ENCODE measurements around the gene KIF18B. TPM values are rescaled to one million over a fixed set of nuclear protein-coding genes. Genes with fewer than 3 reads are reported as not detected.

Gene KIF18B
- total and polyA plus RNA-seq, 2 of the 13 experiments (the other 11 are each of a cell fraction or from before 2014, with no cell fraction given), result 15.2 to 15.3 TPM

DNA sequence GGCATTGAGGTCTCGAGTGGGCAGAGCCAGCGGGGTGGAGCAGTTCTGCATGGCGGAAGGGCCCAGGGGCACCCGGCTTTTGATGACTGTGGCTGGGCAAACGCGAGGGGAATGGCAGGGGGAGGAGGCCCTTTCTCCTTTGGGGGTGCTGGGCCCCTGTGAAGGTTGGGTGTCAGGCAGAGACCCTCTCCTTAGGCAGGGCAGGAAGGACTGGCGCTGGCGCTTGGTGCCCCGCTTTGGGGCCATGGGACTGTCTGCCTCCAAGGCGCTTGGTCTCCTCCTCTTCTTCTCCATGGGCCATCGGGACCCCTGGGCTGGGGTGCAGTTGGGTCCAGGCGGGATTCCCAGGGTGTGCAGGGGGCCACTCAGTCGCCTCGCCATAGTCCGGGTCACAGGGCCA is 19.4 kb downstream of the KIF18B start (continued):
- TF ChIP-seq, protein P1, sequence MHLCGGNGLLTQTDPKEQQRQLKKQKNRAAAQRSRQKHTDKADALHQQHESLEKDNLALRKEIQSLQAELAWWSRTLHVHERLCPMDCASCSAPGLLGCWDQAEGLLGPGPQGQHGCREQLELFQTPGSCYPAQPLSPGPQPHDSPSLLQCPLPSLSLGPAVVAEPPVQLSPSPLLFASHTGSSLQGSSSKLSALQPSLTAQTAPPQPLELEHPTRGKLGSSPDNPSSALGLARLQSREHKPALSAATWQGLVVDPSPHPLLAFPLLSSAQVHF (CRISPR knock-in tag; IDR thresholded peaks at IDR 0.05), result no peak
- no peak for TF ChIP-seq ZNF296 (CRISPR knock-in tag; conservative IDR thresholded peaks at IDR 0.05)
- no peak for TF ChIP-seq NFKB2 (CRISPR knock-in tag; IDR thresholded peaks at IDR 0.05; ENCODE audit: borderline replicate concordance)
- TF ChIP-seq TBP (CRISPR knock-in tag; IDR thresholded peaks at IDR 0.05), result no peak
- no peak for TF ChIP-seq ZSCAN31 (CRISPR knock-in tag; IDR thresholded peaks at IDR 0.05; ENCODE audit: low read depth)
- TF ChIP-seq TAF1 (CRISPR knock-in tag; IDR thresholded peaks at IDR 0.05), result no peak

DNA sequence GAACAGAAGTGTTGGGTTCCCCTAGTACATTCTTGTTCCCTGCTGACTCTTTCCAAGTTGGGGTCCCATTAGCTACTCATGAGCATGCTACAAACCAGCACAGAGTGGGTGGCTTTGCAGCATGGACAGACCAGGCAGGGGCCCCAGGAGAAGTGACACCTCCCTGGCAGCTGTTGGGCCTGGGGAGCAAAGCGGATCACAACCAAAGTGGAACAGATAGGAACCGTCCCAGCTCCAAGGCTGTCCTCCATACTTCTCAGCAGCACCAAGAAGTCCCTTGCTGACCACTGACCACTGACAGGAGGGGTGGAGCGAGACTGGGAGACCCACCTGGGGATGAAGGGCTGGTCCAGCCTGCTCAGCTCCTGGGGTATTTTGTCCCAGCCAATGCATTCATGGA is 19.9 kb downstream of the KIF18B start:
- peaks cover 2 to 6% of the 10 kb centered on the region in 2 experiments; a peak in 3 of 5 replicates for H3K27me3 ChIP-seq (ENCODE audit: control insufficient read depth in 1 of 2, insufficient read depth in 2 of 2, low read length in 2 of 2)
- H3K79me2 ChIP-seq (ENCODE audit: insufficient read depth, low read length), result no peaks in the 10 kb centered on the region
- FAIRE-seq (no peak), ATAC-seq (no peak), DNase-seq (ENCODE audit: low spot score) (no peak)
- no peak overlapping the region for H2AFZ ChIP-seq (ENCODE audit: low read length)
- in situ Hi-C loops (cut with HindIII; ENCODE audit: extremely low pct_ligation_motif_present, low pct_unique_long_range_greater_than_20kb) (loop anchor here (10.0 kb wide), 1 partner anchor 177 kb away; no protein-coding TSS in a partner anchor), intact Hi-C loops (cut with micrococcal nuclease; ENCODE audit: unreplicated experiment) (no loop called here)
- peaks cover 6% of the 10 kb centered on the region for H3K4me1 ChIP-seq (ENCODE audit: insufficient read depth, low read length)
- H3K4me2 ChIP-seq (ENCODE audit: low read depth, low read length), result no peak overlapping the region
- H3K4me3 ChIP-seq (replicated peaks in 1 of 3; ENCODE audit: insufficient read depth in 1 of 3, low read depth in 2 of 3, low read length in 3 of 3), result no peak overlapping the region
- CTCF ChIA-PET (ENCODE audit: low intra/inter-chr PET ratio, low total read pairs), result no interaction called here
- POLR2A ChIA-PET, result no interaction called here
- peaks cover 46 to 70% of the 10 kb centered on the region in 2 experiments for H3K36me3 ChIP-seq (replicated peaks in 1 of 2; ENCODE audit: control insufficient read depth in 1 of 2, insufficient read depth in 2 of 2, low read length in 2 of 2)
- WGBS (ENCODE audit: low lambda C conversion rate), result 96% methylated on average over 3 of the region's 3 CpGs
- no peaks in the 10 kb centered on the region for H3K9me3 ChIP-seq (ENCODE audit: low read length)
- no peak overlapping the region for H3K27ac ChIP-seq (ENCODE audit: extremely low read length, insufficient read depth, low read length)
- no peak overlapping the region for H3K9ac ChIP-seq (ENCODE audit: insufficient read depth, low read depth, low read length)
- H4K20me1 ChIP-seq (ENCODE audit: insufficient read depth, low read length), result no peaks in the 10 kb centered on the region
- BruUV-seq (replicated peaks), result no TSS peak
- no peak for TF ChIP-seq NR2F2 (IDR thresholded peaks at IDR 0.05; ENCODE audit: borderline replicate concordance, low read depth)
- no peak for TF ChIP-seq ARNTL (CRISPR knock-in tag; IDR thresholded peaks at IDR 0.05)
- no peak for TF ChIP-seq ZNF660 (CRISPR knock-in tag; IDR thresholded peaks at IDR 0.05; ENCODE audit: borderline replicate concordance, low read depth)
- TF ChIP-seq, protein P2, sequence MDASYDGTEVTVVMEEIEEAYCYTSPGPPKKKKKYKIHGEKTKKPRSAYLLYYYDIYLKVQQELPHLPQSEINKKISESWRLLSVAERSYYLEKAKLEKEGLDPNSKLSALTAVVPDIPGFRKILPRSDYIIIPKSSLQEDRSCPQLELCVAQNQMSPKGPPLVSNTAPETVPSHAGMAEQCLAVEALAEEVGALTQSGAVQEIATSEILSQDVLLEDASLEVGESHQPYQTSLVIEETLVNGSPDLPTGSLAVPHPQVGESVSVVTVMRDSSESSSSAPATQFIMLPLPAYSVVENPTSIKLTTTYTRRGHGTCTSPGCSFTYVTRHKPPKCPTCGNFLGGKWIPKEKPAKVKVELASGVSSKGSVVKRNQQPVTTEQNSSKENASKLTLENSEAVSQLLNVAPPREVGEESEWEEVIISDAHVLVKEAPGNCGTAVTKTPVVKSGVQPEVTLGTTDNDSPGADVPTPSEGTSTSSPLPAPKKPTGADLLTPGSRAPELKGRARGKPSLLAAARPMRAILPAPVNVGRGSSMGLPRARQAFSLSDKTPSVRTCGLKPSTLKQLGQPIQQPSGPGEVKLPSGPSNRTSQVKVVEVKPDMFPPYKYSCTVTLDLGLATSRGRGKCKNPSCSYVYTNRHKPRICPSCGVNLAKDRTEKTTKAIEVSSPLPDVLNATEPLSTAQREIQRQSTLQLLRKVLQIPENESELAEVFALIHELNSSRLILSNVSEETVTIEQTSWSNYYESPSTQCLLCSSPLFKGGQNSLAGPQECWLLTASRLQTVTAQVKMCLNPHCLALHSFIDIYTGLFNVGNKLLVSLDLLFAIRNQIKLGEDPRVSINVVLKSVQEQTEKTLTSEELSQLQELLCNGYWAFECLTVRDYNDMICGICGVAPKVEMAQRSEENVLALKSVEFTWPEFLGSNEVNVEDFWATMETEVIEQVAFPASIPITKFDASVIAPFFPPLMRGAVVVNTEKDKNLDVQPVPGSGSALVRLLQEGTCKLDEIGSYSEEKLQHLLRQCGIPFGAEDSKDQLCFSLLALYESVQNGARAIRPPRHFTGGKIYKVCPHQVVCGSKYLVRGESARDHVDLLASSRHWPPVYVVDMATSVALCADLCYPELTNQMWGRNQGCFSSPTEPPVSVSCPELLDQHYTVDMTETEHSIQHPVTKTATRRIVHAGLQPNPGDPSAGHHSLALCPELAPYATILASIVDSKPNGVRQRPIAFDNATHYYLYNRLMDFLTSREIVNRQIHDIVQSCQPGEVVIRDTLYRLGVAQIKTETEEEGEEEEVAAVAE (CRISPR knock-in tag; IDR thresholded peaks at IDR 0.05; ENCODE audit: borderline replicate concordance), result no peak
- no peak for TF ChIP-seq ZMYM2 (CRISPR knock-in tag; IDR thresholded peaks at IDR 0.05)
- TF ChIP-seq, protein P3, sequence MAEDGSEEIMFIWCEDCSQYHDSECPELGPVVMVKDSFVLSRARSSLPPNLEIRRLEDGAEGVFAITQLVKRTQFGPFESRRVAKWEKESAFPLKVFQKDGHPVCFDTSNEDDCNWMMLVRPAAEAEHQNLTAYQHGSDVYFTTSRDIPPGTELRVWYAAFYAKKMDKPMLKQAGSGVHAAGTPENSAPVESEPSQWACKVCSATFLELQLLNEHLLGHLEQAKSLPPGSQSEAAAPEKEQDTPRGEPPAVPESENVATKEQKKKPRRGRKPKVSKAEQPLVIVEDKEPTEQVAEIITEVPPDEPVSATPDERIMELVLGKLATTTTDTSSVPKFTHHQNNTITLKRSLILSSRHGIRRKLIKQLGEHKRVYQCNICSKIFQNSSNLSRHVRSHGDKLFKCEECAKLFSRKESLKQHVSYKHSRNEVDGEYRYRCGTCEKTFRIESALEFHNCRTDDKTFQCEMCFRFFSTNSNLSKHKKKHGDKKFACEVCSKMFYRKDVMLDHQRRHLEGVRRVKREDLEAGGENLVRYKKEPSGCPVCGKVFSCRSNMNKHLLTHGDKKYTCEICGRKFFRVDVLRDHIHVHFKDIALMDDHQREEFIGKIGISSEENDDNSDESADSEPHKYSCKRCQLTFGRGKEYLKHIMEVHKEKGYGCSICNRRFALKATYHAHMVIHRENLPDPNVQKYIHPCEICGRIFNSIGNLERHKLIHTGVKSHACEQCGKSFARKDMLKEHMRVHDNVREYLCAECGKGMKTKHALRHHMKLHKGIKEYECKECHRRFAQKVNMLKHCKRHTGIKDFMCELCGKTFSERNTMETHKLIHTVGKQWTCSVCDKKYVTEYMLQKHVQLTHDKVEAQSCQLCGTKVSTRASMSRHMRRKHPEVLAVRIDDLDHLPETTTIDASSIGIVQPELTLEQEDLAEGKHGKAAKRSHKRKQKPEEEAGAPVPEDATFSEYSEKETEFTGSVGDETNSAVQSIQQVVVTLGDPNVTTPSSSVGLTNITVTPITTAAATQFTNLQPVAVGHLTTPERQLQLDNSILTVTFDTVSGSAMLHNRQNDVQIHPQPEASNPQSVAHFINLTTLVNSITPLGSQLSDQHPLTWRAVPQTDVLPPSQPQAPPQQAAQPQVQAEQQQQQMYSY (CRISPR knock-in tag; IDR thresholded peaks at IDR 0.05), result no peak
- TF ChIP-seq HOXA5 (CRISPR knock-in tag; IDR thresholded peaks at IDR 0.05), result no peak
- no peak for TF ChIP-seq RNF2 (conservative IDR thresholded peaks at IDR 0.05; ENCODE audit: low read depth)
- TF ChIP-seq, protein P4, sequence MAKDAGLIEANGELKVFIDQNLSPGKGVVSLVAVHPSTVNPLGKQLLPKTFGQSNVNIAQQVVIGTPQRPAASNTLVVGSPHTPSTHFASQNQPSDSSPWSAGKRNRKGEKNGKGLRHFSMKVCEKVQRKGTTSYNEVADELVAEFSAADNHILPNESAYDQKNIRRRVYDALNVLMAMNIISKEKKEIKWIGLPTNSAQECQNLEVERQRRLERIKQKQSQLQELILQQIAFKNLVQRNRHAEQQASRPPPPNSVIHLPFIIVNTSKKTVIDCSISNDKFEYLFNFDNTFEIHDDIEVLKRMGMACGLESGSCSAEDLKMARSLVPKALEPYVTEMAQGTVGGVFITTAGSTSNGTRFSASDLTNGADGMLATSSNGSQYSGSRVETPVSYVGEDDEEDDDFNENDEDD (CRISPR knock-in tag; IDR thresholded peaks at IDR 0.05; ENCODE audit: borderline replicate concordance), result no peak
